PC-3 (cell line): ENCODE data around the gene USP38.

Source experiments
- EZH2 ChIP-seq: fragments of 300-600 bp; sonication (generic); IDR thresholded peaks from one replicate; pipeline ENCODE4 v1.6.1; 2017; ENCODE audit warnings: antibody characterized with exemption, mild to moderate bottlenecking, low read length; ENCODE audit not compliant: unreplicated experiment
- TF ChIP-seq, protein P1 (sequence below): fragments of 300-600 bp; sonication (generic); conservative IDR thresholded peaks from 2 replicates; pipeline ENCODE4 v1.5.1; 2017; ENCODE audit warnings: antibody characterized with exemption, low read depth, mild to moderate bottlenecking, low read length

DNA sequence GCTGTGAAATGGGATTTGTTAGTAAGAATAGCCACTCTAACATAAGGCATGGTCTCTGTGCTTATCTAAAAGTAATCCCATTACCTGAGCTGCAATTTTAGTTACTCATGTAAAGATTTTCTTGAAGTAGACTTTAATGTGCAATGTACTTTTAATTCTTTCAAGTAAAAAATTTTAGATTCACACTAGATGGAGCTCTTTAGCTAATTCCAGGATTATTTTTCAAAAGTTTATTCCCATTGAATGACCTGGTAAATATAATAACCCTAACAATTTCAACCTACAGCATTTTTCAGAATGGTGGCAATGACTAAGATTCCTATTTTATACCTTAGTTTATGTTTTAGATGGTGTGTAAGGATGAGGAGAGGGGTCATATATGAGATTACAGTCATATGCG, 18.1 kb downstream of the USP38 start:
- TF ChIP-seq, protein P1, sequence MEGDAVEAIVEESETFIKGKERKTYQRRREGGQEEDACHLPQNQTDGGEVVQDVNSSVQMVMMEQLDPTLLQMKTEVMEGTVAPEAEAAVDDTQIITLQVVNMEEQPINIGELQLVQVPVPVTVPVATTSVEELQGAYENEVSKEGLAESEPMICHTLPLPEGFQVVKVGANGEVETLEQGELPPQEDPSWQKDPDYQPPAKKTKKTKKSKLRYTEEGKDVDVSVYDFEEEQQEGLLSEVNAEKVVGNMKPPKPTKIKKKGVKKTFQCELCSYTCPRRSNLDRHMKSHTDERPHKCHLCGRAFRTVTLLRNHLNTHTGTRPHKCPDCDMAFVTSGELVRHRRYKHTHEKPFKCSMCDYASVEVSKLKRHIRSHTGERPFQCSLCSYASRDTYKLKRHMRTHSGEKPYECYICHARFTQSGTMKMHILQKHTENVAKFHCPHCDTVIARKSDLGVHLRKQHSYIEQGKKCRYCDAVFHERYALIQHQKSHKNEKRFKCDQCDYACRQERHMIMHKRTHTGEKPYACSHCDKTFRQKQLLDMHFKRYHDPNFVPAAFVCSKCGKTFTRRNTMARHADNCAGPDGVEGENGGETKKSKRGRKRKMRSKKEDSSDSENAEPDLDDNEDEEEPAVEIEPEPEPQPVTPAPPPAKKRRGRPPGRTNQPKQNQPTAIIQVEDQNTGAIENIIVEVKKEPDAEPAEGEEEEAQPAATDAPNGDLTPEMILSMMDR, result peak; percentile 74
- no peak for TF ChIP-seq EZH2
